H9 (cell line): ENCODE data around the gene FBXO2. TPM values are rescaled to one million over a fixed set of nuclear protein-coding genes. Genes with fewer than 3 reads are reported as not detected.

Experiments used
- DNase-seq: peaks from one replicate; pipeline ENCODE4 v3.0.0-alpha.2; 2017
- H2AFZ ChIP-seq: one replicate; pipeline ENCODE4 v1.6.1; 2013; ENCODE audit warnings: mild to moderate bottlenecking, low read length, control low read depth, moderate library complexity
- H2AK5ac ChIP-seq: 2 replicates; pipeline ENCODE4 v1.6.1; 2013; ENCODE audit warnings: low read length, control low read depth, mixed read lengths; ENCODE audit not compliant: insufficient read length
- H2BK120ac ChIP-seq: one replicate; pipeline ENCODE4 v1.6.1; 2013; ENCODE audit warnings: low read depth, mild to moderate bottlenecking, low read length, control low read depth, inconsistent platforms; ENCODE audit not compliant: poor library complexity, severe bottlenecking
- H2BK12ac ChIP-seq: 2 replicates; pipeline ENCODE4 v1.6.1; 2013; ENCODE audit warnings: low read length, control low read depth, mixed read lengths, low read depth; ENCODE audit not compliant: insufficient read length
- H2BK15ac ChIP-seq: 2 replicates; pipeline ENCODE4 v1.6.1; 2013; ENCODE audit warnings: low read depth, low read length, control low read depth
- H2BK20ac ChIP-seq: one replicate; pipeline ENCODE4 v1.6.1; 2013; ENCODE audit warnings: low read depth, mild to moderate bottlenecking, low read length, control low read depth, inconsistent platforms; ENCODE audit not compliant: poor library complexity, severe bottlenecking
- H2BK5ac ChIP-seq: 2 replicates; pipeline ENCODE4 v1.6.1; 2013; ENCODE audit warnings: low read length, control low read depth, mixed read lengths; ENCODE audit not compliant: insufficient read length
- H3K14ac ChIP-seq: 2 replicates; pipeline ENCODE4 v1.6.1; 2013; ENCODE audit warnings: low read length, control low read depth; ENCODE audit not compliant: insufficient read depth
- H3K18ac ChIP-seq: 2 replicates; pipeline ENCODE4 v1.6.1; 2013; ENCODE audit warnings: low read depth, mild to moderate bottlenecking, mixed read lengths, low read length, control low read depth; ENCODE audit not compliant: insufficient read length
- H3K23ac ChIP-seq: 2 replicates; pipeline ENCODE4 v1.6.1; 2013; ENCODE audit warnings: low read length, control low read depth, mixed read lengths, low read depth; ENCODE audit not compliant: insufficient read length
- H3K23me2 ChIP-seq: 2 replicates; pipeline ENCODE4 v1.6.1; 2013; ENCODE audit warnings: low read depth, mild to moderate bottlenecking, mixed read lengths, low read length, control low read depth; ENCODE audit not compliant: insufficient read length, poor library complexity, severe bottlenecking
- H3K27ac ChIP-seq: 2 replicates; pipeline ENCODE4 v1.5.1; 2013; ENCODE audit warnings: low read length, control low read depth, mixed read lengths, low read depth; ENCODE audit not compliant: insufficient read length
- H3K27me3 ChIP-seq: 2 replicates; pipeline ENCODE4 v1.6.1; 2013; ENCODE audit warnings: low read length, control low read depth, inconsistent platforms; ENCODE audit not compliant: insufficient read depth
- H3K4ac ChIP-seq: 2 replicates; pipeline ENCODE4 v1.6.1; 2013; ENCODE audit warnings: low read depth, mild to moderate bottlenecking, control low read depth, inconsistent platforms, low read length, moderate library complexity
- H3K4me1 ChIP-seq: 2 replicates; pipeline ENCODE4 v1.6.1; 2013; ENCODE audit warnings: low read length, control low read depth, inconsistent platforms; ENCODE audit not compliant: insufficient read depth
- H3K4me2 ChIP-seq: 2 replicates; pipeline ENCODE4 v1.6.1; 2013; ENCODE audit warnings: low read length, control low read depth, mixed read lengths; ENCODE audit not compliant: insufficient read length, insufficient read depth
- H3K56ac ChIP-seq: 2 replicates; pipeline ENCODE4 v1.6.1; 2013; ENCODE audit warnings: low read depth, mild to moderate bottlenecking, mixed read lengths, low read length, control low read depth; ENCODE audit not compliant: insufficient read length
- H3K79me1 ChIP-seq: 2 replicates; pipeline ENCODE4 v1.6.1; 2013; ENCODE audit warnings: low read depth, mild to moderate bottlenecking, moderate library complexity, low read length, control low read depth, inconsistent platforms; ENCODE audit not compliant: insufficient read depth, poor library complexity, severe bottlenecking
- H3K79me2 ChIP-seq: 2 replicates; pipeline ENCODE4 v1.6.1; 2013; ENCODE audit warnings: low read length, control low read depth, inconsistent platforms; ENCODE audit not compliant: insufficient read depth
- H3K9ac ChIP-seq: 2 replicates; pipeline ENCODE4 v1.6.1; 2013; ENCODE audit warnings: low read length, control low read depth, mixed read lengths; ENCODE audit not compliant: insufficient read length; ENCODE audit errors: extremely low read depth
- H3K9me3 ChIP-seq: one replicate; pipeline ENCODE4 v1.6.1; 2013; ENCODE audit warnings: low read depth, low read length, inconsistent platforms; ENCODE audit not compliant: control insufficient read depth
- H3T11ph ChIP-seq: one replicate; pipeline ENCODE4 v1.6.1; 2013; ENCODE audit warnings: mild to moderate bottlenecking, low read length, control low read depth, inconsistent platforms
- H4K20me1 ChIP-seq: one replicate; pipeline ENCODE4 v1.6.1; 2013; ENCODE audit not compliant: control insufficient read depth, insufficient read length, insufficient read depth
- H4K5ac ChIP-seq: 2 replicates; pipeline ENCODE4 v1.6.1; 2013; ENCODE audit warnings: low read depth, mild to moderate bottlenecking, mixed read lengths, low read length, control low read depth; ENCODE audit not compliant: insufficient read length
- H4K8ac ChIP-seq: replicated peaks from 2 replicates; pipeline ENCODE4 v1.6.1; 2013; ENCODE audit warnings: low read length, control low read depth, mixed read lengths, low read depth; ENCODE audit not compliant: insufficient read length
- H4K91ac ChIP-seq: 2 replicates; pipeline ENCODE4 v1.6.1; 2013; ENCODE audit warnings: low read depth, mild to moderate bottlenecking, moderate library complexity, mixed read lengths, low read length, control low read depth; ENCODE audit not compliant: insufficient read length
- H3K27ac Mint-ChIP-seq, 3 experiments: 2 replicates in 2 of 3; 3 replicates in 1 of 3; pipeline ENCODE4 v1.8.0; 2020 to 2021; ENCODE audit warnings: mixed read lengths in 3 of 3, mild to moderate bottlenecking in 1 of 3, moderate library complexity in 1 of 3
- H3K27me3 Mint-ChIP-seq: 2 replicates; pipeline ENCODE4 v1.8.0; 2021; ENCODE audit warnings: low read depth, mild to moderate bottlenecking, moderate library complexity, mixed read lengths
- H3K36me3 Mint-ChIP-seq, 3 experiments: 2 replicates in 2 of 3; 3 replicates in 1 of 3; pipeline ENCODE4 v1.8.0; 2020 to 2021; ENCODE audit warnings: low read depth in 3 of 3, mixed read lengths in 3 of 3; ENCODE audit not compliant: insufficient read depth in 1 of 3
- H3K4me1 Mint-ChIP-seq, 2 experiments: 2 replicates each; pipeline ENCODE4 v1.8.0; 2020; ENCODE audit warnings: mixed read lengths in 2 of 2
- H3K4me3 Mint-ChIP-seq, 2 experiments: 2 replicates in 1 of 2; 3 replicates in 1 of 2; pipeline ENCODE4 v1.8.0; 2020 to 2021; ENCODE audit warnings: mild to moderate bottlenecking in 2 of 2, mixed read lengths in 2 of 2, moderate library complexity in 1 of 2
- H3K9me3 Mint-ChIP-seq, 2 experiments: 2 replicates in 1 of 2; 3 replicates in 1 of 2; pipeline ENCODE4 v1.8.0; 2020; ENCODE audit warnings: mild to moderate bottlenecking in 2 of 2, mixed read lengths in 2 of 2, moderate library complexity in 1 of 2
- CTCF ChIP-seq: fragments of 200-600 bp; sonication (generic); conservative IDR thresholded peaks from 3 replicates; pipeline ENCODE4 v1.8.0; 2021; ENCODE audit warnings: antibody characterized with exemption, mild to moderate bottlenecking
- WGBS: extraction: QIAGEN DNeasy Blood & Tissue Kit; methylation state at CpG from one replicate; pipeline ENCODE4 v1.1.7; 2013; ENCODE audit warnings: missing lambda C conversion rate, low lambda C conversion rate, mixed read lengths; ENCODE audit not compliant: insufficient read length; ENCODE audit errors: extremely low coverage; 5-methylcytosine and 5-hydroxymethylcytosine counted together
- total RNA-seq: library from RNA; stranded (reverse); gene quantifications from 2 replicates; pipeline ENCODE4 v1.2.1, GENCODE V29; 2021

Gene FBXO2
- total RNA-seq, 1 experiment from 2014 or later = 28.9 TPM

GRCh38 chr1:11617741-11618140 is 36.5 kb downstream of the FBXO2 start:
- Histone ChIP-seq H4K5ac (no peak overlapping the region), H2BK12ac (no peak overlapping the region), H3K27ac (no peak overlapping the region), H3K4me1 (no peaks in the 10 kb centered on the region), H2BK20ac (no peak overlapping the region), H2AK5ac (no peak overlapping the region), H2BK15ac (no peak overlapping the region), H3K18ac (no peak overlapping the region), H3K27me3 (no peaks in the 10 kb centered on the region), H2AFZ (no peak overlapping the region), H4K91ac (no peak overlapping the region), H3K56ac (no peak overlapping the region), H3T11ph (no peak overlapping the region), H3K79me1 (no peaks in the 10 kb centered on the region), H3K4ac (no peak overlapping the region), H3K9ac (no peak overlapping the region), H2BK120ac (no peak overlapping the region), H3K79me2 (no peaks in the 10 kb centered on the region), H3K14ac (no peak overlapping the region), H2BK5ac (no peak overlapping the region), H3K9me3 (no peaks in the 10 kb centered on the region), H4K8ac (no peak overlapping the region), H3K4me2 (no peak overlapping the region), H3K23ac (no peak overlapping the region), H4K20me1 (no peaks in the 10 kb centered on the region), H3K23me2 (peaks cover 2% of the 10 kb centered on the region)
- no peak for DNase-seq
- no peaks in the 10 kb centered on the region; a peak in 1 of 5 replicates for H3K9me3 Mint-ChIP-seq
- H3K36me3 Mint-ChIP-seq = no peaks in the 10 kb centered on the region
- no peak for TF ChIP-seq CTCF
- no peak overlapping the region for H3K4me3 Mint-ChIP-seq
- peaks cover 4 to 11% of the 10 kb centered on the region in 2 experiments for H3K4me1 Mint-ChIP-seq
- H3K27me3 Mint-ChIP-seq = peaks cover 4% of the 10 kb centered on the region
- H3K27ac Mint-ChIP-seq = no peak overlapping the region
- WGBS = no CpG with 5 or more reads among the region's 2 CpGs
